Glomerular endothelial cell (primary cell): ENCODE results near the gene DGCR6L. TPM values are rescaled to one million over a fixed set of nuclear protein-coding genes. Genes with fewer than 3 reads are reported as not detected.
"Not testable (repeated sequence)": the region's sequence is repeated elsewhere in the genome, so short reads cannot be mapped to it uniquely, and the experiment has no call there.

Experiments
- DNase-seq: peaks from one replicate; pipeline ENCODE4 v3.0.0-alpha.2; 2011; ENCODE audit warnings: low read depth, low spot score; ENCODE audit errors: extremely low read depth
- total RNA-seq: library from RNA; depleted of rRNA; stranded (reverse); fragments of >200 nt; gene quantifications from 2 replicates; pipeline ENCODE4 v1.2.3, GENCODE V29; 2015

The DGCR6L gene
- total RNA-seq, 1 donor from 2014 or later: 67.8 TPM

DNA sequence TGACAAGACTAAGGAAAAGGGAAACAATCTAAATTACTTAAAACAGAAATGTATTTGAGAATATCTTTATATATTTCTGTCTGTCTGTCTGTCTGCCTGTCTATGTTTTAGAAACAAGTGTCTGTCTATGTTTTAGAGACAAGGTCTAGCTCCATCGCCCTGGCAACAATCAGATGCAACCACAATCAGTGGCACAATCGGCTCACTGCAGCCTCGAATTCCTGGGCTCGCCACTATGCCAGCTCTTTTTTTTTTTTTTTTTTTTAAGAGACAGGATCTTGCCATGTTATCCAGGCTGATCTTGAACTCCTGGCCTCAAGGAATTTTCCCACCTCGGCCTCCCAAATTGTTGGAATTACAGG is 8.7 kb upstream of the DGCR6L start:
- not testable (repeated sequence) for DNase-seq

DNA sequence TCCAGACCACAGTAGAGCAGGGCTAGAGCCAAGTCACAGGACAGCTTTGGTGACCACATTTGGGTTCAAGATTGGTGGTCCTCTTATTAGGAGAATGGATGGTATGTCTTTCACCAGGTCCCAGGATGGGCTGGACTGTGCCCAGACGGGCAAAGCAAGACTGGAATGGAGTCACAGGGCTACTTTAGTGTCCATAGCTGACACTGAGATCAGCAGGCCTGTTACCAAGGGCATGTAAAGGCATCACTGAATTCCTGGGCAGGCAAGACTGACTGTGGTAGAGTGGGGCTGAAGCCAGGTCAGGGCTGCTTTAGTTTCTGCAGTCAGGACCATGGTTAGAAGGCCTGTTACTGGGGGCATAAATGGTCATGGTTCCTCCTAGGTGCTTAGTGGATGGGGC is 6.1 kb upstream of the DGCR6L start:
- DNase-seq: not testable (repeated sequence)

DNA sequence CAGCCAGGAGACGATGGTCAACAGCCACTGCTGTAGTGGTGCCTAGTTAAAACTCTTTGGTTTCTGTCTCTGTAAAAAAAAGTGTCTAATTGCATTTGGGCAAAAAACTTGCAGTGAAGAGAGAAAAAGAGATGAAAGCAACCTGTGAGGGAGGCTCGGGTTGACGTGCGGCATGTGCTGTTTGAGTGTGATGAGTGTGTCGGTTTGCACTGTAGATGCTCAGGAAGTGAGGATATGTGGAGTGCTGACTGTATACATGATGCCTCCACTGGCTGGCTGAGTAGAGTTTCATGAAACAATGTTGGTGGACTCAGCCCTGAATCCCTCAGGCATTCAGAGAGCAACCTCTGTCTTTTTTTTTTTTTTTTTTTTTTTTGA is 4.3 kb upstream of the DGCR6L start:
- no peak for DNase-seq

DNA sequence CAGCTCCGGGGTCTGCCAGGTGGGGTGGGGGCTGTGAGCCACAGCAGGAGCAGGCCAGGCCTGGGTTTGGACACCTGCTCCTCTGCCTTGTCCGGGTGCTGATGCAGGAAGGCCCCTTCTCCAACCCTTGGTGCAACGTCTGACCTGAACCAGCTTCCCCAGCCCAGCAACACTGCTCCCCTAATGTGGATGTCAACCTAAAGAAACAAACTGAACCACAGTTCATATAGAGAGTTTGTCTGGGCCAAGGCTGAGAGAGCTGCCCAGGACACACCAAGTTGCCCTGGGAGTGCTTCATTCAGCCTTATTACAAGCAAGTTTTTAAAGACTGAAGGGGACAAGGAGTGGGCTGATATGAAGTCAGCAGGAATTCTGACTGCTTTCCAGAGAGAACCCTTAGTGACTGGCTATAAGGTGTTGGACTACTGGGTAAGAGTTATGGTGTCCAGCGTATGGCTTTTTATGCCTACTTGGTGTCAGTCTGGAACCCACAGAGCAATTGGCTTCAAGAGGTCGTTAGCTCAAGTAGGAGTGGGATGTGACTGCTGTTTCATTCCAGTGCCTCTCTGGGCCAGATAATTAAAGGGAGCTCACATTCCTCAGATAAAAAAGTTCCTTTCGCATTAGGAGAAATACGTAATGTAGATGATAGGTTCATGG is 1.8 kb upstream of the DGCR6L start:
- DNase-seq: not testable (repeated sequence)

DNA sequence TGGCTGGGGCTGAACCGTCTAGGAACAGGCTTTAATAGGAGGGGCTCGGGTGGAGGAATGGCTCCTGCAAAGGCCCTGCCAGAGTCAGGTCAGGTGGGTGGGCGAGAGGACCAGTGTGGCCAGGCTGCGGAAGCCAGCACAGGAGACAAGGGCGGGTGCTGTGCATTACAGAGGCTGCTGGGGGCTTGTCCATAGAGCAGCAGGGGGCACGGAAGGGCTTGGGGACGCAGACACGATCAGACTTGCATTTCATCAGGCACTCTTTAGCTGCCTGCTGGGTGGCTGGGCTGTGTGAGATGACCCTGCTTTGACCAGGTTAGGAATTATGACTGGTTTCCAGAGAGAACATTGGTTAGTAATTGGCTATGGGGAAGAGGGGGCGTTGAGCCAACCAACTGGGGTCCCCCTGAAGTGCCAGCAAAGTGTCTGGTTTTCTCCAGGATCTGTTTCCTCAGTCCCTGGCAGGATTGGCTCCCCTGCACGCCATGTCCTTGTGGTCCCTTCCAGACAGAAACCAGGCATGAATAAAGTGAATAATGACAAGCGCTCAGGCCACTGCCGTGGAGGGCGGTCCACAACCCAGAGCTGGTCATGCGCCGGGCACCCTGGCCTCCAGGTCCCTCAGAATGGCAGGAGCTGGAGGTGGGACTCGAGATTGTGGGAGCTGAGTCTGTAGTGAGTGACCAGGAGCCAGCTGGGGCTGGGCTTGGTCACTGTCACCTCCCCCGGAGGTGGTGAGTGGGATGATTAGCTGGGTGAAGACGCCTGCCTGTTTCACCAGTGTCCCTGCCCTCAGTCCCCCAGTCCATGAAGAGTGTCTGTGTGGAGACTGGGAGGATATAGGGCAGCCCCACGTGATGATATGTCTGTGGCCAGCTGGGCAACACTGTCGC is 1.0 kb upstream of the DGCR6L start:
- DNase-seq: not testable (repeated sequence)

DNA sequence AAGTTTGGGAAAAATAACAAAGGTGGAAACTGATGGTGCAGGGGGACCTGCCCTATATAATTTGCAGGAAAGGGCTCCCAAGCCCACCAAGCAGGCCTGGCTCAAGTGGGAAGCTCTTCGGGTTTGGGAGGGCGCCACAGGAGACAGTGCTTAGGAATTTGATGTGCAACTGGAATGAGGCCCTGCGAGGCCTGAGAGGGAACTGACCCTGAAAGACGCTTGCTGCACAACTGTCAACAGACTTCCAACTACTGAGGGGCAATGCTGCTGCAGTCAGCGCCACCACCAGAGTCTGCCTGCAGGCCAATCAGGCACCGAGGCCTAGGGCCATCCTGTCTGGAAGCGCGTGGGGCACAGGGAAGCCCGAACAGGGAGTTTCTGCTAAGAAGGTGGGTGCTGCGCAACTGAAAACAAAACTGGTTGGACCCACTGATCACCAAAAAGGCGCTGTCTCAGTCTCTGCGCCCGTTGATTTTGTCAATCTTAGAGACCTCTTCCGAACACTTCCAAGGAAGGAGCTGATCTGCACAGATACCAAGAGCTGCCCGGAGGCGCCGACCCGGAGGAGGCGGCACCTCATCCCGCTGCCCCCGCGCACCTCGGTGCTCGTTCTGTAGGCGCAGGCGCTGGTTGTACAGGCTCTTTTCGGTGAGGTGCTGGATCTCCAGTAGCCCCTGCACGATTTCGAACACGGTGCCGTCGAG is 667 bp downstream of the DGCR6L start:
- no peak for DNase-seq

DNA sequence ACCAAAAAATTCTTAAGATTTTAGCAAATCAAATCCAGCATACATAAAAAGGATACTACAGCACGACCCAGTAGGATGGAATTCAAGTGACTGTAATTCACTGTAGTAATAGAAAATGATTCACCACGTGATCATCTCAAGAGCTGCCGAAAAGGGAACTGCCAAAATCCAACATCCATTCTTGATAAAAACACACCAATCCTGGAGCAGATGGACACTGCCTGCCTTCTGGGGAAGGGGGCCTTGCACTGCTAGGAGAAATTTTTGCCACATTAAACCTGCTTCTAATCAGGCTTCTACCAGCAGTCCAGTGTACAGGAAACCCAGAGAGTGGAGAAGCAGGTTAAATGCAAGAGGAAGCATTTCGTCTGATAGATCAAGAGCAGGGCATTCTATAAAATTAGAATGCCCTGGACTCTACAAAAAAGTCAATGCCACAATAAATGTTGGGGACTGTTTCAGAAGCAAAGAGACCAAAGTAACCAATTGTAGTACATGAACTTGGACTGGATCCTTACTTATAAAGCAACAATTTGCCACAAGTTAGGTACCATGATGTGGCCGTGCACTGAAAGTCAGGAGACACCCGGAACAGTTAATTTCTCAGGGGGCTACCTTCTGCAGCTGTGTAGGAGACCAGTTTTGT is 1.7 kb downstream of the DGCR6L start:
- DNase-seq: not testable (repeated sequence)

DNA sequence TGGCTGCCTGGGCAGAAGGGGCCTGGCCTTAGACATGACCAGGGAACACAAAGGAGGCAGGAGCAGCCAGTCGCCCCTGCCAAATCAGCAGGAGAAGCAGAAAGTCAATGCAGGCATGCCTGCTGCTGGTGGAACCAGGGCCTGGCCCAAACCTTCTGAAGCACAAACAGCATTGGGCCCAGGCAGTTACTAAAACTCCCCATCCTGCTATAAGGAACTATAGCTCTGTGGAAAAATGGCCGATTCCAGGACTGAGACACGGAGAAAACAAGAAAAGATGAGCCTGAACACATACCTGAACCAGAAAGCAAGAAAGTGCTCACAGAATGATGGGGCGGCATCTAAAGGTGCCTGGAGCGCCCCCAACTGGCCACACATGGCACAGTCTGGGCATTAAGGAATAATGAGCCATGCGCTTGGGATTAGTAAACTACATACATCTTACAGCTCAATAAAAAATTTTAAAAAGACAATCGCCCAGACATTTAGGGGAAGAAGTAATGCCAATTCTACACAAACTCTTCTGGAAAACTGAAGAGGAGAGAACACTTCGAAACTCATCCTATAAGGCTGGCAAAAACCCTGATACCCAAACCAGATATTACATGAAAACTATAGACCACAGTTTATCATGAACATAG is 2.3 kb downstream of the DGCR6L start:
- not testable (repeated sequence) for DNase-seq

DNA sequence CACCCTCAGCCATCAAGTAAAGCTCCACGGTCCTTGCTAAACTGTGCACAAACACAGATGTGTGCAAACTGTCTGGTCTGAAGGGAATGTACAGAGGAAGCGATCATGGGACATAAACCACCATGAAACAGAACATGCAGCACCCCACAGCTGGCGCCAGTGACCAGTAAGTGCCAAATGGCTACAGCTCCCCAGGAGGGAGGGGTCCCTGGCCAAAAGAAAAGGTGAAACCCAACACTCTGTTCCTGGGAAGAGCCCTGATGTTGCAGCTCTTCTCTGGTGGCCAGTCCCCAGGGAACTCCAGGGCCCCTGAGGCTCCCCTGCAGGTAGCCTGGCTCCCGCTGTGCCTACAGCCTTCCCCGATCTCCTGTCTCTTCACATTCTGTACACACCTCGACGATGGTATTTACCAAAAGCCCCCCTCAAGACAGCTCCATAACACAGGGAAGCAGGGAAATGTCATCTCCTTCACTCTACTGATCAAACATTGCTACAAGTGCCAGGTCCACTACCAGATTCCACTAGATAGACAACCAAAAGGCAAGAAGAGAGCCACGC is 2.9 kb downstream of the DGCR6L start:
- DNase-seq: no peak

DNA sequence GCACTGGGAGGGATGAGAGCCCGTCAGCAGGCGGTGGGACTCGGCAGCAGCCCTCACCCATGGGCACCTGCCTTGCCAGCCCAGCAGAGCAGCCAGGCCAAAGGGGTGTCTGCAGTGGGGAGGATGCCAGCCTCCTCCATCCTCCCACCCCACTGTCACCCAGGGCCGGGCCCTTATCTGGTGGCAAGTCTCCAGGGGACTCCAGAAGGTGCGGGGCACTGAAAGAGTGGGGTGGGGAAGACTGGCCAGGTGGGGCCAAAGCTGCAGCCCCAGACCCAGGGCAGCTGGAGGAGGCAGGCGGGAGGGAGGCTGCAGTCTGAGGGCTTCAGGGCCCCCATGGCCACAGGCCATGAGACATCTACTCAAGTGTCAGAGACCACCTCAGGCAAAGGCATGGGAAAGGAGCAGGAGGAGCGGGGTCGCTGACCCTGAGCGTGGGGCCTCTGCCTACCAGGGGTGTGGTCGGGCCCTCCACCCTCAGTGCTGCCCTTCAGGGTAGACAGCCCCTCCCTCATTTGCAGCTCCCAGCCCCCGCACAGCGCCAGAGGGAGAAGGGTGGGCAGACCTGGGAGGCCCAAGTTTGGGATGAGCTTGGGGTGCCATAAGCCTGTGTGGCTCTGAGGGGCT is 3.5 kb downstream of the DGCR6L start:
- DNase-seq: no peak

DNA sequence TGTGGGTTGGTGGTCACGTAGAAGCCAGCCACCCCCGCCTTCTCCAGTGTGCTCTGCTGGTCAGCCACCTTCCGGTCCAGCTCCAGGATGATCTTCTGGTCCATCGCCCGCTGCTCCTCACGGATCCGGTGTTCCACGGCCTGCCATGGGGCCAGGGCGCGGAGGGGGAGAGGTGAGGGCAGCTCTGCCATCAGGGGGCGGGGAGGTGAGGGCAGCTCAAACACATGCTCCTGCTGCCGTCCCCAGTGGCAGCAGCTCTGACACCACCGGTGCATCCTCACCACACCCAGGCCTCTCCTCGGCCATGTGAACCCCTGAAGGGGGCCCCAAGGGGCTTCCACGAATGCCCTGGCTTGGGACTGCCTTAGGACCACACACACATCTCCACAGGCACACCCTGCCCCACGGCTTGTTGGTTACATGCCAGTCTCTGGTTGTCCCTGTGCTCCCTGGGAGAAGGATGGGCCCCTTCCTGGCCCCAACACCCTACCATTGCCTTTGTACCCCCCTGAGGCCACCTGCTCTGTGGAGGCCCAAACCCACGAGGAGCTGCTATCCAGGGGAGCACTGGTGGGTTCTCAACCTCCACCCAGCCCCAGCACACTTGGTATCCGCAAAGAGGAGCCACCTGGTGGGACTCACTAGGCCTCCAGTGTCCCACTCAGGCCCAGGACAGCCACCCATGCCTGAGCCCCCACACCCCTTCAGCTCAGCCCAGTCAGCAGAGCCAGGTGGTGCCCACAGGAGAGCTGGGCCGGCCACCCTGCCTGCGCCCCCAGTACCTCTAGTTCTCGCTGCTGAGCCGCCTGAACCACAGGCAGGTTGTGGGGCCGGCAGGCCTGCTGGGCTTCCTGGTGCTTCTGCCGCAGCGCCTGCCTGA is 4.3 kb downstream of the DGCR6L start:
- DNase-seq: no peak

DNA sequence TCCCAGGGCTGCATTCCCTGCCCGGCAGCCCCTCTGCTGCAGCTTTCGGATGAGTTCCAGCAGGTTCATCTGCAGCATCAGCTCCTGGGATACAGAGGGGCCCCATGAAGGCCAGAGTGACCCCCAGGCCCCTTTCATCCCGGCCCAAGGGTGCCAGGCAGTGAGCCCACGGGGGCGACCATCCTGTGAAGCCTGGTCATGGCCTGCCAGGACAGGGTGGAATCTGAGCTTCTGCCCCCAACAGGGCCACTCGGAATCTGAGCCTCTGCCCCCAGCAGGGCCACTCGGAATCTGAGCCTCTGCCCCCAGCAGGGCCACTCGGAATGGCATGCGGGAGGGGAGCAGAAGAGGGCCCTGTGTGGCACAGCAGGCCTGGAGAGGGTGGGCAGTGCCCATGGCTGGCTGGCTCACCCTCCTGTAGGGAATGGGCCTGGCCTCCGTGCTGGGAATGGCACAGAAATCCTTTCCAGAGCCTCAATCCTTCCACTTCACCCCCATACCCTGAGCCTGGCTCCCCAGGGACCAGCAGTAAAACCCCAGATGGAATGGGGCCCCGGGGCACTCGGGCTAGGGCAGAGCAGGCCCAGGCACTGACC is 5.0 kb downstream of the DGCR6L start:
- not testable (repeated sequence) for DNase-seq

DNA sequence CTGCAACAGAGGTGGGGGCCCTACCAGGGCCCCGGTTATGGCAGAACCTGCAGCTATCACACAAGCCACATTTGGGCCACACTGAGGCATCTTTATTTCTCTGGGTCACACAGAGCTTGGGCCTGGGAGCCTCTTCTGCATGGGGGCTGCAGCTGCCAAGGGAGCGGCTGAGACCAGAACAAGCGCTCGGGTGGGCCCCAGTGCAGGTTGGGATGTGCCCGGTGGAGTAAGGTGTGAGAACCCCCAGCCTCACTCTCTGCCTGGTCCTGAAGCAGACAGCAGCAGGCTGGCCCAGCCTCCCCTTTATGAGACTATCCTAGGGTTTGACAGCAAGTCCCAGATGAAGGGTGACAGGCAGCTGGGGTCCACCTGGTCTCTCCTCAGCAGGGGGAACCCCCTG is 5.7 kb downstream of the DGCR6L start:
- not testable (repeated sequence) for DNase-seq

DNA sequence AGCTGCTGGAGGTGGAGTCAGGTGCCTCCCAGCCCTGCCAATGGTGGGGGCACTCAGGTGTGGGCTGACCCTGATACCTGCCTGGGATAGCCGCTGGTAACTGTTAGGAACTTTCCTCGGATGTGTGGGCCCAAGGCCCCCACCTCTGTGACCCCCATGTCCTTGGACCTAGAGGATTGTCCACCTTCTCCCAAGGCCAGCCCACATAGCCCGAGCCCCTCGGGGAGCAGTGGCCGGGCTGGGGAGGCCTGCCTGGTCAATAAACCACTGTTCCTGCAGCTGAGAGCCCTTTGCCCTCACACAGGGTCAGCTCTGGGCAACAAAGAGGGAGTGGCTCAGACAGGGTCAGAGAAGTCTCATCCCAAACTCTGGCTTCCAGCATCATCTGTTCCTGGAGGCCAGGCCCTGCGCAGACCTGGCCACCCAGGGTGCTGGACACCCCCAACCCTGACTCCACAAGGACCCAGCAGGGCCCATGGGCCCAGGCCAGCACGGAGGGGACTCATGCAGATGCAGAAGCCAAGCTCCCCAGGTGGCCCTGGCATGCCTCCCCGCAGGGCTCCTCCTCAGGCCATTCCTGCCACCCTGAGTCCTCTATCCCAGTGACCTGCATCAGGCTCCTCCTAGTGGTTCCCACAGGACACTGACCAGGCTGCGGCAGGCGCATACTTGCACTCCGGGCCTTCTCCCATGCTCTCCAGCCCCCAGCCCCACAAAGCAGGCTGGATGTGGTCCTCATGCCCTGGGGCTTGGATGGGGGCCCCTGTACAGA is 6.4 kb downstream of the DGCR6L start:
- not testable (repeated sequence) for DNase-seq

DNA sequence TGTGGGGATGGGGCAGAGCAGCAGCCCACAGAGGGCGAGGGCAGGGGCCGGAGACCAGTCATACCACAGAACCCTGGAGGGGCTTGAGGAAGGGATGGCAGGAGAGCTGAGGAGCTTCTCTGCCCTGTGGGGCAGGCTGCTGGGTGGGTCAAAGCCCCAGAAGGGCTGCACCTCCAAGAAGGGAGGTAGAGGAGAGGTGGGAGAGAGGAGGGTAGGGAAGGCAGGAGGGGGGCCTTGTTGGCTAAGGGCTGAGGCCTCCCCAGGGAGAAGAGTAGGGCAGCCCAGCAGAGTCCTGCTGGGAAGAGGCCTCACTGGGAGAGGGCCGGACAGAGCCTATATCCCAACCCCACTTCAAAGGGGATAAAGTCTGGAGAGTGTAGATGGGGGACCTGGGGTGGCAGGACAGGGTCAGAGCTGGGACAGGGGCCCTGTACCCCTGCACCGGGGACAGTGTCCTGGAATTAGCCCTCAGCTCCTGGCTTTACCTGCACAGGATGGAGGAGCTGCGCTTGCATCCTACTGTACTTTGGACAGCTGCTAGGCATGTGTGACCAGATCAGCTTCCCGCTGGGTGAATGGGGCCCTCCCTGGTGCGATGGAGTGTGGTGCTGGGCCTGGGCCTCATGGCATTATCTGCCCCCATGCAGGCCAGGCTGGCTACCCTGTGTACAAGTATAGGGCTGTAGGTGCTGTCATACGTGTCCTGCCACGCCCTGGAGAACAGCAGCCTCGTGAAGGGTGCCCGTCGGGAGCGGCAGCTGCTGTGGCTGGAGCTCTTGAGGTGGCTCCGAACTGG is 7.3 kb downstream of the DGCR6L start:
- no peak for DNase-seq

DNA sequence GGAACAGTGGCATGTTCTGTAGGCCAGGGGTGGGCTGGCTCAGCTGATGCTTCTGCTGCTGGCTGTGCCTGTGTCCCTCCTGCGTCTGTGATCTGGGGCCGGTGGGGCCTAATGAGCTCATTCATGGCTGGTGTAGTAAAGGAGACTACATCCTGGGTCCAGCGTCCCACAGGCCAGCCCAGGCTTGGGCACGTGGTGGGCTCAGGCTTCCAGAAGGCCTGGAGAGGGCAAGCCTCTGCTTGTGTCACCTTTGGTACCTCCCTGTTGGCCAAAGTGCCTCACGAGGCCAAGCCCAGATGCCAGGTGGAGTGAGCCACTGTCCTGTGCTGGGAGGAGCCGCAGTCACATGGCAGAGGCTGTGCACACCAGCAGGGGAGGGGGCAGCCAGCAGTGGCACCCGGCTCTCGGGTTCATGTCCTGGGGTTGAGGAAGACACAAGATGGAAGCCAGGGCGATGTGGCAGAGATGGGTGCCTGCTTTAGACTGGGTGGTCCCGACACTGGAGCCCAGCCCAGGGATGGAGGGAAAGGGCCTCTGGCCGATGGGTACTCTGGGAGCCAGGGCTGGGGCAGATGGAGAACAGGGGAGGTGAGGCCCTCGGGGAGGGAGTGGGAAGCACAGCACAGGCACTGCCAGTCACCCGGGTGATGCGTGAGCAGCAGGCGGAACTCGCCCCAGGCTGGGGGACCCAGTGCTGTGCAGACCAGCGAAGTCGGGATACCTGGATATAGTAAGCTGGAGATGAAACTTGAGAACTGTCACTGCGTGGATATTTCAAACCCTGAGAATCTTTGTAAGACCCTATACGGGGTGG is 8.4 kb downstream of the DGCR6L start:
- not testable (repeated sequence) for DNase-seq
